GM12878 (cell line): ENCODE data around the gene PLA2G6. TPM values are rescaled to one million over a fixed set of nuclear protein-coding genes. Genes with fewer than 3 reads are reported as not detected.

Experiments
- ATAC-seq: fragments of 200-7000 bp; cut with Tn5 transposase; 3 replicates; pipeline ENCODE4 v1.9.1; 2020; ENCODE audit warnings: mild to moderate bottlenecking, moderate library complexity
- BruUV-seq: library from RNA; stranded (reverse); fragments of 400-500 nt; replicated peaks from 2 replicates; lab custom pipeline; 2021; lab: Mats Ljungman, UMichigan
- CTCF ChIA-PET: fragments of 300-600 bp; sonication (Branson Sonifier 250); formaldehyde crosslinking; extraction: SDS; loops from one replicate; lab custom pipeline; 2021; ENCODE audit warnings: inconsistent platforms; lab: Yijun Ruan, JAX
- POLR2A ChIA-PET: fragments of 350-600 bp; formaldehyde crosslinking; extraction: SDS; loops from one replicate; lab custom pipeline; 2021; ENCODE audit warnings: inconsistent platforms; lab: Charles Lee
- RAD21 ChIA-PET: fragments of 300-600 bp; sonication (Branson Sonifier 250); formaldehyde crosslinking; loops from one replicate; lab custom pipeline; 2023; ENCODE audit warnings: antibody characterized with exemption; ENCODE audit not compliant: unreplicated experiment; lab: Charles Lee
- SMC1A ChIA-PET: fragments of 300-600 bp; sonication (Branson Sonifier 250); formaldehyde crosslinking; loops from one replicate; lab custom pipeline; 2023; ENCODE audit not compliant: unreplicated experiment, uncharacterized antibody; lab: Charles Lee
- DNase-seq: peaks from one replicate; pipeline ENCODE4 v3.0.0-alpha.2; 2011; ENCODE audit warnings: low read depth, low spot score
- FAIRE-seq: peaks from 3 replicates; lab custom pipeline; 2011; peaks lifted over from hg19 to GRCh38; lab: Jason Lieb, UNC
- H2AFZ ChIP-seq: 2 replicates; pipeline ENCODE4 v1.6.0; 2011; ENCODE audit warnings: low read depth, low read length, control low read depth; ENCODE audit not compliant: control insufficient read depth
- H3K27ac ChIP-seq: 2 replicates; pipeline ENCODE4 v1.5.1; 2011; ENCODE audit warnings: control low read depth; ENCODE audit not compliant: control insufficient read depth, insufficient read depth
- H3K27me3 ChIP-seq, 2 experiments: replicated peaks in 1 of 2; 2 replicates each; pipeline versions ENCODE4 v1.6.0 to v1.6.1; 2011; ENCODE audit warnings: low read length in 1 of 2; ENCODE audit not compliant: control insufficient read depth in 2 of 2, insufficient read depth in 2 of 2
- H3K36me3 ChIP-seq, 2 experiments: 2 replicates each; pipeline ENCODE4 v1.5.1; 2011; ENCODE audit warnings: low read length in 1 of 2; ENCODE audit not compliant: control insufficient read depth in 2 of 2, insufficient read depth in 2 of 2
- H3K4me1 ChIP-seq: 2 replicates; pipeline ENCODE4 v1.6.1; 2011; ENCODE audit warnings: mild to moderate bottlenecking, low read length, moderate library complexity, mixed read lengths; ENCODE audit not compliant: control insufficient read depth, insufficient read depth
- H3K4me2 ChIP-seq: 2 replicates; pipeline ENCODE4 v1.6.0; 2011; ENCODE audit warnings: control low read depth; ENCODE audit not compliant: control insufficient read depth, insufficient read depth
- H3K4me3 ChIP-seq: fragments of 200-600 bp; sonication (generic); 2 replicates; pipeline ENCODE4 v1.5.1; 2016
- H3K79me2 ChIP-seq: 2 replicates; pipeline ENCODE4 v1.6.0; 2011; ENCODE audit warnings: low read length; ENCODE audit not compliant: control insufficient read depth, insufficient read depth
- H3K9ac ChIP-seq: 2 replicates; pipeline ENCODE4 v1.8.0; 2011; ENCODE audit warnings: low read length, control low read depth, mixed read lengths; ENCODE audit not compliant: control insufficient read depth, insufficient read depth
- H3K9me3 ChIP-seq: replicated peaks from 3 replicates; pipeline ENCODE4 v1.5.1; 2011; ENCODE audit warnings: mild to moderate bottlenecking, low read length; ENCODE audit not compliant: control insufficient read depth, insufficient read depth
- H4K20me1 ChIP-seq: 2 replicates; pipeline ENCODE4 v1.6.0; 2011; ENCODE audit not compliant: control insufficient read depth, insufficient read depth
- ATF2 ChIP-seq: IDR thresholded peaks from 2 replicates; pipeline ENCODE4 v1.6.1; 2012; ENCODE audit warnings: low read length, inconsistent platforms
- BRCA1 ChIP-seq: IDR thresholded peaks from 2 replicates; pipeline ENCODE4 v1.6.1; 2011; ENCODE audit warnings: low read depth, low read length, improper control_type of control experiment
- E2F4 ChIP-seq: IDR thresholded peaks from 2 replicates; pipeline ENCODE4 v1.6.1; 2012; ENCODE audit warnings: low read depth, low read length, improper control_type of control experiment
- HSF1 ChIP-seq: fragments of 150-350 bp; IDR thresholded peaks from 2 replicates; pipeline ENCODE4 v1.6.1; 2014; ENCODE audit warnings: mild to moderate bottlenecking, low read depth, low read length
- KAT2A ChIP-seq: conservative IDR thresholded peaks from 2 replicates; pipeline ENCODE4 v1.6.1; 2011; ENCODE audit warnings: low read depth, low read length; ENCODE audit not compliant: control insufficient read depth
- KDM1A ChIP-seq: fragments of 200-600 bp; sonication (generic); IDR thresholded peaks from 2 replicates; pipeline ENCODE4 v1.6.1; 2016; ENCODE audit warnings: borderline replicate concordance
- POLR2AphosphoS2 ChIP-seq: IDR thresholded peaks from 2 replicates; pipeline ENCODE4 v1.6.1; 2011; ENCODE audit warnings: low read depth, mild to moderate bottlenecking, low read length, improper control_type of control experiment, moderate library complexity
- RAD21 ChIP-seq: IDR thresholded peaks from 2 replicates; pipeline ENCODE4 v1.6.1; 2011; ENCODE audit warnings: mild to moderate bottlenecking, low read depth, low read length, moderate library complexity; ENCODE audit not compliant: insufficient read depth
- RB1 ChIP-seq: fragments of 450-650 bp; formaldehyde crosslinking; IDR thresholded peaks from 2 replicates; pipeline ENCODE4 v1.6.1; 2017; ENCODE audit warnings: mild to moderate bottlenecking, borderline replicate concordance
- SUPT20H ChIP-seq: IDR thresholded peaks from 2 replicates; pipeline ENCODE4 v1.6.1; 2011; ENCODE audit warnings: low read depth, mild to moderate bottlenecking, low read length, moderate library complexity, borderline replicate concordance; ENCODE audit not compliant: control insufficient read depth
- ZBTB11 ChIP-seq: fragments of 450-650 bp; formaldehyde crosslinking; IDR thresholded peaks from 2 replicates; pipeline ENCODE4 v1.5.0; 2022; ENCODE audit warnings: mild to moderate bottlenecking, missing genetic modification characterization
- ZNF384 ChIP-seq: IDR thresholded peaks from 2 replicates; pipeline ENCODE4 v1.6.1; 2012; ENCODE audit warnings: low read depth, mild to moderate bottlenecking, low read length, improper control_type of control experiment, borderline replicate concordance
- WGBS: methylation state at CpG from one replicate; pipeline ENCODE4 v1.1.6; 2016; ENCODE audit warnings: low lambda C conversion rate; ENCODE audit not compliant: insufficient replicate concordance, insufficient coverage; ENCODE audit errors: missing lambda C conversion rate; 5-methylcytosine and 5-hydroxymethylcytosine counted together
- in situ Hi-C: fragments of 300-500 bp; cut with MboI; formaldehyde crosslinking; loops from 9 replicates; pipeline ENCODE4 v1.14.3; 2018; ENCODE audit warnings: mixed read lengths
- intact Hi-C: fragments of 100-400 bp; cut with micrococcal nuclease; formaldehyde crosslinking; loops from one replicate; pipeline ENCODE4 v1.14.2; 2022; ENCODE audit not compliant: unreplicated experiment
- polyA plus RNA-seq, 11 experiments: library from polyadenylated mRNA; depleted of rRNA in 4 of 11; unstranded in 6 of 11; stranded (reverse) in 5 of 11; fragments of >200 nt; fragmentation: Nextera tagmentation in 4 of 11; fragmentation: Illumina TruSeq in 1 of 11; extraction: Ambion mirVana in 4 of 11; extraction: Trizol in 1 of 11; gene quantifications; 1 replicate in 1 of 11; 2 replicates in 10 of 11; pipeline versions ENCODE4 v1.2.1 to v1.2.3, GENCODE V29; 2011 to 2016; ENCODE audit warnings: inconsistent platforms in 2 of 11, missing spikeins in 2 of 11, low read depth in 1 of 11
- total RNA-seq, 4 experiments: library from RNA; depleted of rRNA in 3 of 4; stranded (reverse); fragments of >200 nt in 3 of 4; fragmentation: Illumina TruSeq in 1 of 4; extraction: Trizol in 1 of 4; gene quantifications; 2 replicates each; pipeline versions ENCODE4 v1.2.1 to v1.2.3, GENCODE V29; 2013 to 2021

The PLA2G6 gene
- total and polyA plus RNA-seq, 10 of the 15 experiments (the other 5 are each of a cell fraction or from before 2014, with no cell fraction given) = 0.15 to 42.2 (median 15.8) TPM

GRCh38 chr22:38133331-38133730 is 48.3 kb downstream of the PLA2G6 start:
- Histone ChIP-seq H3K9me3 (no peaks in the 10 kb centered on the region), H3K4me3 (no peak overlapping the region), H3K4me1 (no peaks in the 10 kb centered on the region), H2AFZ (no peak overlapping the region), H3K4me2 (no peak overlapping the region), H3K9ac (no peak overlapping the region), H3K27me3 (no peaks in the 10 kb centered on the region), H3K27ac (no peak overlapping the region), H3K79me2 (no peaks in the 10 kb centered on the region), H3K36me3 (peaks cover 3 to 7% of the 10 kb centered on the region in 2 experiments), H4K20me1 (no peaks in the 10 kb centered on the region)
- no peak for FAIRE-seq
- CTCF ChIA-PET = no interaction called here
- BruUV-seq = no TSS peak
- 93% methylated on average over 4 of the region's 4 CpGs for WGBS
- in situ Hi-C loops (no loop called here), intact Hi-C loops (no loop called here)
- SMC1A ChIA-PET = no interaction called here
- ATAC-seq = no peak
- TF ChIP-seq ZBTB11 (CRISPR knock-in tag) = no peak
- no peak for TF ChIP-seq KDM1A
- no peak for TF ChIP-seq RAD21
- no peak for TF ChIP-seq E2F4
- no peak for TF ChIP-seq SUPT20H
- TF ChIP-seq HSF1 = no peak
- no peak for TF ChIP-seq POLR2AphosphoS2
- TF ChIP-seq ATF2 = no peak
- no peak for TF ChIP-seq KAT2A
- no peak for TF ChIP-seq BRCA1
- no peak for TF ChIP-seq ZNF384
- TF ChIP-seq RB1 = no peak
- RAD21 ChIA-PET = interaction anchor here (0.7 kb wide), 1 partner anchor 15 kb away, joined by 3 read pairs; no protein-coding TSS in a partner anchor
- POLR2A ChIA-PET = no interaction called here
- DNase-seq = no peak
